GM12878 (cell line): ENCODE data around the gene CALY.

ENCODE experiments used
- BHLHE40 ChIP-seq, 2 experiments: fragments of 450-650 bp in 1 of 2; IDR thresholded peaks; 2 replicates each; pipeline ENCODE4 v1.6.1; 2011 to 2017; ENCODE audit warnings: low read depth in 2 of 2, borderline replicate concordance in 1 of 2, improper control_type of control experiment in 1 of 2, low read length in 1 of 2, mild to moderate bottlenecking in 1 of 2
- BRCA1 ChIP-seq: IDR thresholded peaks from 2 replicates; pipeline ENCODE4 v1.6.1; 2011; ENCODE audit warnings: low read depth, low read length, improper control_type of control experiment
- CBX5 ChIP-seq: sonication (generic); IDR thresholded peaks from 2 replicates; pipeline ENCODE4 v1.6.1; 2016; ENCODE audit warnings: low read depth, moderate library complexity, mild to moderate bottlenecking, inconsistent platforms
- MYC ChIP-seq: IDR thresholded peaks from 2 replicates; pipeline ENCODE4 v1.6.1; 2011; ENCODE audit warnings: mild to moderate bottlenecking, low read length, moderate library complexity, inconsistent platforms; ENCODE audit not compliant: insufficient read depth, insufficient replicate concordance, insufficient read length, severe bottlenecking
- PBX3 ChIP-seq: IDR thresholded peaks from 2 replicates; pipeline ENCODE4 v1.6.1; 2011; ENCODE audit warnings: mild to moderate bottlenecking, low read depth, low read length, moderate library complexity; ENCODE audit not compliant: insufficient replicate concordance
- POLR2AphosphoS5 ChIP-seq: IDR thresholded peaks from 2 replicates; pipeline ENCODE4 v1.6.1; 2011; ENCODE audit warnings: mild to moderate bottlenecking, low read length, inconsistent platforms
- SMARCA5 ChIP-seq: fragments of 450-650 bp; IDR thresholded peaks from 2 replicates; pipeline ENCODE4 v1.6.1; 2017; ENCODE audit warnings: mild to moderate bottlenecking
- SREBF2 ChIP-seq: IDR thresholded peaks from 2 replicates; pipeline ENCODE4 v1.6.1; 2012; ENCODE audit warnings: mild to moderate bottlenecking, low read length
- TCF12 ChIP-seq: IDR thresholded peaks from 2 replicates; pipeline ENCODE4 v1.6.1; 2011; ENCODE audit warnings: low read depth, mild to moderate bottlenecking, low read length
- USF2 ChIP-seq: IDR thresholded peaks from 2 replicates; pipeline ENCODE4 v1.6.1; 2011; ENCODE audit warnings: low read depth, low read length, improper control_type of control experiment, borderline replicate concordance
- TF ChIP-seq, protein P1 (sequence below), 3 experiments: IDR thresholded peaks in 2 of 3; conservative IDR thresholded peaks in 1 of 3; 2 replicates each; pipeline ENCODE4 v1.5.1; 2011; ENCODE audit warnings: low read depth in 3 of 3, low read length in 3 of 3, mild to moderate bottlenecking in 3 of 3, control low read depth in 2 of 3, moderate library complexity in 2 of 3, inconsistent platforms in 1 of 3, mixed read lengths in 1 of 3; ENCODE audit not compliant: control insufficient read depth in 2 of 3, insufficient read depth in 1 of 3; ENCODE audit errors: extremely low read depth in 1 of 3
- TF ChIP-seq, protein P2 (sequence below): IDR thresholded peaks from 2 replicates; pipeline ENCODE4 v1.6.1; 2012; ENCODE audit warnings: low read depth, low read length, improper control_type of control experiment

- TF ChIP-seq, protein P1, sequence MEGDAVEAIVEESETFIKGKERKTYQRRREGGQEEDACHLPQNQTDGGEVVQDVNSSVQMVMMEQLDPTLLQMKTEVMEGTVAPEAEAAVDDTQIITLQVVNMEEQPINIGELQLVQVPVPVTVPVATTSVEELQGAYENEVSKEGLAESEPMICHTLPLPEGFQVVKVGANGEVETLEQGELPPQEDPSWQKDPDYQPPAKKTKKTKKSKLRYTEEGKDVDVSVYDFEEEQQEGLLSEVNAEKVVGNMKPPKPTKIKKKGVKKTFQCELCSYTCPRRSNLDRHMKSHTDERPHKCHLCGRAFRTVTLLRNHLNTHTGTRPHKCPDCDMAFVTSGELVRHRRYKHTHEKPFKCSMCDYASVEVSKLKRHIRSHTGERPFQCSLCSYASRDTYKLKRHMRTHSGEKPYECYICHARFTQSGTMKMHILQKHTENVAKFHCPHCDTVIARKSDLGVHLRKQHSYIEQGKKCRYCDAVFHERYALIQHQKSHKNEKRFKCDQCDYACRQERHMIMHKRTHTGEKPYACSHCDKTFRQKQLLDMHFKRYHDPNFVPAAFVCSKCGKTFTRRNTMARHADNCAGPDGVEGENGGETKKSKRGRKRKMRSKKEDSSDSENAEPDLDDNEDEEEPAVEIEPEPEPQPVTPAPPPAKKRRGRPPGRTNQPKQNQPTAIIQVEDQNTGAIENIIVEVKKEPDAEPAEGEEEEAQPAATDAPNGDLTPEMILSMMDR (IDR thresholded peaks at IDR 0.05 in 2 of 3, conservative IDR thresholded peaks at IDR 0.05 in 1 of 3; ENCODE audit: control insufficient read depth in 2 of 3, extremely low read depth in 1 of 3, insufficient read depth in 1 of 3, low read depth in 3 of 3, low read length in 3 of 3), result no peak
- no peak for TF ChIP-seq POLR2AphosphoS5
- peak; percentile 53 for TF ChIP-seq SMARCA5
- TF ChIP-seq CBX5, result no peak
- no peak for TF ChIP-seq MYC
- TF ChIP-seq TCF12, result no peak
- no peak for TF ChIP-seq USF2
- TF ChIP-seq, protein P2, sequence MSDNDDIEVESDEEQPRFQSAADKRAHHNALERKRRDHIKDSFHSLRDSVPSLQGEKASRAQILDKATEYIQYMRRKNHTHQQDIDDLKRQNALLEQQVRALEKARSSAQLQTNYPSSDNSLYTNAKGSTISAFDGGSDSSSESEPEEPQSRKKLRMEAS, result no peak
- no peak for TF ChIP-seq SREBF2
- TF ChIP-seq BRCA1, result no peak
- no peak for TF ChIP-seq PBX3
- TF ChIP-seq BHLHE40 (IDR thresholded peaks at IDR 0.05; ENCODE audit: borderline replicate concordance in 1 of 2, low read depth in 2 of 2, low read length in 1 of 2), result peak in 1 of 2 experiments; percentile 76; a peak in 2 of 4 replicates
Measured at GRCh38 chr10:133378251-133379096, 41.8 kb upstream of the CALY start.
